Activated CD4-positive, alpha-beta memory T cell treated with anti-CD3 and anti-CD28 coated beads, Interleukin-2, amount 10 ng/mL, durations not matched to agents 7 days and 5 days (primary cell): ENCODE results near the gene PPP1R12C. TPM values are rescaled to one million over a fixed set of nuclear protein-coding genes. Genes with fewer than 3 reads are reported as not detected.

Experiments used
- CTCF ChIA-PET: fragments of 350-600 bp; sonication (Branson Sonifier 250); formaldehyde crosslinking; loops from one replicate; lab custom pipeline; 2021; ENCODE audit warnings: antibody characterized with exemption, inconsistent platforms; lab: Charles Lee
- POLR2A ChIA-PET: fragments of 350-600 bp; sonication (Branson Sonifier 250); formaldehyde crosslinking; loops from one replicate; lab custom pipeline; 2021; ENCODE audit warnings: antibody characterized with exemption; lab: Charles Lee
- DNase-seq: peaks from one replicate; pipeline ENCODE4 v3.0.0-alpha.2; 2020
- H3K27ac Mint-ChIP-seq: one replicate; pipeline ENCODE4 v1.8.0; 2021; ENCODE audit warnings: mild to moderate bottlenecking, mixed read lengths
- H3K27me3 Mint-ChIP-seq: one replicate; pipeline ENCODE4 v1.8.0; 2021; ENCODE audit warnings: mixed read lengths
- H3K36me3 Mint-ChIP-seq: one replicate; pipeline ENCODE4 v1.8.0; 2021; ENCODE audit warnings: low read depth, mixed read lengths
- H3K4me1 Mint-ChIP-seq: one replicate; pipeline ENCODE4 v1.8.0; 2021; ENCODE audit warnings: mixed read lengths
- H3K4me3 Mint-ChIP-seq: one replicate; pipeline ENCODE4 v1.8.0; 2021; ENCODE audit warnings: mild to moderate bottlenecking, mixed read lengths
- H3K9me3 Mint-ChIP-seq: one replicate; pipeline ENCODE4 v1.8.0; 2021; ENCODE audit warnings: mixed read lengths
- total RNA-seq, 2 experiments: library from RNA; stranded (reverse); gene quantifications; one replicate each; pipeline ENCODE4 v1.2.3, GENCODE V29; 2021

The PPP1R12C gene
- total RNA-seq, 2 experiments from 2014 or later = 132 to 134 TPM

DNA sequence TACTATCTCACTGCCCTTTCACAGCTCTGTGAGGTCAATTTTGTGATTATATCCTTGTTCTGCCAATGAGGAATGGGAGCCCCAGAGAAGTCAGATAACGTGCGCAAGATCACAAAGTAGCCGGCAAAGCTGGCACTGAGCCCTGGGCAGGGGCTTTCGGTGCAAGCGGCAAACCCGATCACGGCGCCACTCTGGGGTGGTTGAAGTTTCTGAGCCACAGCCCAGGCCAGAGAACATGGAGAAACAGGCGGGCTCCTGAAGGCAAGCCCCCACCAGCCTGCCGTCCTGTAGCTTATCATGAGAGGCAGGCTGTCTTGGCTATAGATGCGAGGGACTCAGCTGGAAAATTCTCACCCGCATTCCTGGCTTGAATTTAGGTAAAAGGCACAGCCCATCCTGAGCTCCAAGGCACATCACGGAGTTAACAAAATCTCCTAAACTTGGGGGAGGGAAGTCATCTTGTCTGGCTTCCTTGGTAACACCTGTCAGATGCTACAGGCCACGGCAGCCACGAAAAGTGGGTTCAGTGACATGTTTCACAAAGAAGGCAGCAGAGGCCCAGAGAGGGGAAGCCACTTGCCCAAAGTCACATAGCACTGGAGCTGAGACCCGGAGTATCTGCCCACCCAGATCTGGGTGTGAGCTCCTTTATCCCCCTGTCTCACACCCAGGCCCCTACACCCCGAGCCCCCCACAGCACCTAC, 19.1 kb upstream of the PPP1R12C start:
- H3K4me3 Mint-ChIP-seq = no peak overlapping the region
- ChIA-PET CTCF (interaction anchor here (0.5 to 1.9 kb wide), 5 partner anchors 24 to 1138 kb away, joined by 3 to 6 read pairs (median 4); no protein-coding TSS in a partner anchor), POLR2A (no interaction called here)
- DNase-seq = no peak
- H3K4me1 Mint-ChIP-seq = peaks cover 3% of the 10 kb centered on the region
- H3K9me3 Mint-ChIP-seq = no peaks in the 10 kb centered on the region
- no peak overlapping the region for H3K27ac Mint-ChIP-seq
- H3K36me3 Mint-ChIP-seq = no peaks in the 10 kb centered on the region
- H3K27me3 Mint-ChIP-seq = peaks cover 12% of the 10 kb centered on the region

DNA sequence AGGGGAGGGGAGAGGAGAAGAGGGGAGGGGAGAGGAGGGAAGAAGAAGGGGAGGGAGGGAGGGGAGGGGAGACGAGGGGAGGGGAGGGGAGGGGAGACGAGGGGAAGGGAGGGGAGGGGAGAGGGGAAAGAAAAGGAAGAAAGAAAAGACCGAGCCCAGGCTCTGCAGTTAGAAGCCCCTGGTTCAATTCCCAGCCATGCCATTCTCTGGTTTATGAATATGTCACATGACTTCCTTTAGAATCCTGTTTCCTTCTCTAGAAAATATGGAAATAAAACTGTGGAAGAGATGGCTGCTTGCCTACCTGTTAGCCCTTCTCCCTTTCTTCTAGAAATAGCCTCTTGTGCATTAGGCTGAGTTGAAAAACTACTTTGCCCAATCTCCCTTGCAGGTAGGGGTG, 17.3 kb upstream of the PPP1R12C start:
- POLR2A ChIA-PET = no interaction called here
- Mint-ChIP-seq H3K36me3 (no peaks in the 10 kb centered on the region), H3K27ac (no peak overlapping the region), H3K27me3 (peaks cover 20% of the 10 kb centered on the region), H3K4me1 (no peaks in the 10 kb centered on the region), H3K4me3 (no peak overlapping the region), H3K9me3 (no peaks in the 10 kb centered on the region)
- DNase-seq = no peak
- CTCF ChIA-PET = interaction anchor here (1.9 kb wide), 1 partner anchor 46 kb away, joined by 6 read pairs; no protein-coding TSS in a partner anchor

DNA sequence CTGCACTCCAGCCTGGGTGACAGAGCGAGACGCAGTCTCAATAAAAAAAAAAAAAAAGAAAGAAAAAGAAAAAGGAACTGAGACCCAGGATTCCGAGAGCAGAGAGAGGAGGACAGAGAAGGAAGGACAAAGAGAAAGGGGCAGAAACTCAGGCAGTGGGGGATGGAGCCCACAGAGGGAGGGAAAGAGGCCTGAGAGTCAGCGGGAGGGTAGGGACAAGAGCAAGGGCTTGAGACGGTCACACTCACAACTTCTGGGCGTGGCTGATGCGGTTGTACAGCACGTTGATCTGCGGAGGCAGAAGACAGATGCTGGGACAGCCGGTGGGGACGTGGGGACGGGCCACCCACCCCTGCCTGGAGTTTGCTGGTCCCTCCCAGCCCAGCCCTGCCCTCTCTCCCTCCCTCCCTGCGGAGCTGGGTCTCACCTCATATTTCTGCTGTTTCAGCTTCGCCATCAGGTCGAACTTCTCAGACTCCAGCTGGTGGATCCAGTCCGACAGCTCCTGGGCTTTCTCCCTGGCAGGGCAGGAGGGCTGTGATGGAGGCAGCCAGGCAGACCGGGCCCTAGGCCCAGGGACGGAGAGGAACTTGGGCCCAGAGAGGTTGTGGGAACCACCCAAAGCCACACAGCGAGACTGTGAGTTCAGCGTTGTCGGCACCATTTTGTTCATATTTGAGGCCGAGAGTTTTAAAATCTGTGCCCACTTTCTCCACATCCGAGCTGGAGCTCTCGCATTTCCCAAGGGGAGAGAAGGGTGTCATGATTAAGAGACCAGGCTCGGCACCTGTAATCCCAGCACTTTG, 16.4 kb upstream of the PPP1R12C start:
- no peaks in the 10 kb centered on the region for H3K4me1 Mint-ChIP-seq
- POLR2A ChIA-PET = no interaction called here
- H3K9me3 Mint-ChIP-seq = no peaks in the 10 kb centered on the region
- H3K36me3 Mint-ChIP-seq = no peaks in the 10 kb centered on the region
- DNase-seq = no peak
- CTCF ChIA-PET = interaction anchor here (0.9 kb wide), 1 partner anchor 46 kb away, joined by 3 read pairs; no protein-coding TSS in a partner anchor
- no peak overlapping the region for H3K27ac Mint-ChIP-seq
- peaks cover 20% of the 10 kb centered on the region for H3K27me3 Mint-ChIP-seq
- H3K4me3 Mint-ChIP-seq = no peak overlapping the region

DNA sequence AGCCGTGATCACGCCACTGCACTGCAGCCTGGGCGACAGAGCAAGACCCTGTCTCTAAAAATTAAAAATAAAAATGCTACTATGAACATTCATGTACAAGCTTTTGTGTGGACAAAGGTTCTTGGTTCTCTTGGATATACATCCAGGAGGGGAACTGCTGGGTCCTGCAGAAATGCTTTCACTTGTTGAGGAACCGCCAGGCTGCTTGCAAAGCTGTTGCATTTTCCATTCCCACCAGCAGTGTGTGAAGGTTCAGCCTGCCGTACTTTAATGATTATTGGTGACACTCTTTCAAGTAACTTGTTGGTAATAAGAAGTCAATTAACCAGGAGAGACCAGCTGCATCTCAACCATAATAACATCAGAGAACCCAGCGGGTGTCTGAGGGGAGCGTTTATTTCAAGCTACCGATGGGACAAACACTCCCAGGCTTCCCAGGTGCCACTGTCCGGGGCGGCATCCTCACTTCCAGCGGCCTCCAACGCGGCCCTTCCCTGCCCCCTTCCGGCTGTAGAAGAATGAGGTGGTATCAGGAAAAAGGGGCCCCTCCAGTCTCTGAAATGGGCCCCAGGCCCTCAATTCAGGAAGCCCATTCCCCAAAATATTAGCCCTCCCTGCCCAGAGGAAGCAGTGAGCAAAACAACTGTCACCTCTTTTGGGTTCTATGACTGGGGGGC, 15.2 kb upstream of the PPP1R12C start:
- H3K27ac Mint-ChIP-seq = no peak overlapping the region
- H3K36me3 Mint-ChIP-seq = no peaks in the 10 kb centered on the region
- CTCF ChIA-PET = interaction anchor here (0.6 to 1.3 kb wide), 6 partner anchors 9 to 454 kb away, joined by 3 to 4 read pairs (median 3); no protein-coding TSS in a partner anchor
- no peaks in the 10 kb centered on the region for H3K4me1 Mint-ChIP-seq
- no peak overlapping the region for H3K4me3 Mint-ChIP-seq
- DNase-seq = no peak
- no peaks in the 10 kb centered on the region for H3K9me3 Mint-ChIP-seq
- POLR2A ChIA-PET = no interaction called here
- H3K27me3 Mint-ChIP-seq = peaks cover 26% of the 10 kb centered on the region

DNA sequence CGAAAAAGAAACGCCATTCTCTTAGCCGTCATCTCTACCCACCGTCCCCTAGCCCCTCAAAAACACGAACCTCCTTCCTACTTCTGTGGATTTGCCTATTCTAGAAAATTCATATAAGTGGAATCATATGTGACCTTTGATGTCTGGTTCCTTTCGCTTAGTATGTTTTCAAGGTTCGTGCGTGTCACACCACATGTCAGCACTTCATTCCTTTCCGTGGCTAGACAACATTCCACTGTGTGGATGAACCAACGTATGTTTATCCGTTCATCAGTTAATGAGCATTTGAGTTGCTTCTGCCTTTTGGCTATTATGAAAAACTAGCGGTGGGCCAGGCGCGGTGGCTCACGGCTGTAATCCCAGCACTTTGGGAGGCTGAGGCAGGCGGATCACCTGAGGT, 14.0 kb upstream of the PPP1R12C start:
- Mint-ChIP-seq H3K4me1 (no peaks in the 10 kb centered on the region), H3K27me3 (peaks cover 35% of the 10 kb centered on the region), H3K36me3 (no peaks in the 10 kb centered on the region), H3K4me3 (no peak overlapping the region), H3K27ac (no peak overlapping the region), H3K9me3 (no peaks in the 10 kb centered on the region)
- ChIA-PET CTCF (interaction anchor here (0.6 kb wide), 1 partner anchor 1596 kb away, joined by 3 read pairs; no protein-coding TSS in a partner anchor), POLR2A (no interaction called here)
- no peak for DNase-seq

DNA sequence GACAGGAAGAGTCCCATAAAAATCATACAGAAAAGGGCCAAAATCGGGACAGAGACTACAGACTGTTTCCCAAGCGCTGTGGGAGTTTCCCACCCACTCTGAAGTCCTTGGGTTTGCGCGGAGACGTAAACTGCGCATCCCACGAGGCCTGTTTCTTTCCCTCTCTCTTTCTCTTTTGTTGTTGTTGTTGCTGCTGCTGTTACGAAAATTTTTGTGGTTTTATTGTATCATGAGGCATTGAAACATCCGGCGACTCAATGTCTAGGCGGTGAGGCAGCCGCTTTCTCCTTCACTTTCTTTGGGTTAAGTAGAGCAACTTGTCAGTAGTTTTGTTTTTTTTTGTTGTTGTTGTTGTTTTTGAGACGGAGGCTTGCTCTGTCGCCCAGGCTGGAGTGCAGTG, 1.6 kb upstream of the PPP1R12C start:
- Mint-ChIP-seq H3K4me1 (peaks cover 46% of the 10 kb centered on the region), H3K36me3 (peaks cover 11% of the 10 kb centered on the region), H3K27ac (peak overlapping the region; percentile 37), H3K9me3 (no peaks in the 10 kb centered on the region), H3K27me3 (peaks cover 21% of the 10 kb centered on the region), H3K4me3 (peak overlapping the region; percentile 91)
- POLR2A ChIA-PET = interaction anchor here (1.2 to 3.1 kb wide), 5 partner anchors 39 to 357 kb away, joined by 4 to 15 read pairs (median 8); partner anchors contain the start of genes RDH13, TMEM238 and ZNF628
- peak; percentile 40 for DNase-seq
- CTCF ChIA-PET = interaction anchor here (0.9 kb wide), 1 partner anchor 54 kb away, joined by 4 read pairs; no protein-coding TSS in a partner anchor

DNA sequence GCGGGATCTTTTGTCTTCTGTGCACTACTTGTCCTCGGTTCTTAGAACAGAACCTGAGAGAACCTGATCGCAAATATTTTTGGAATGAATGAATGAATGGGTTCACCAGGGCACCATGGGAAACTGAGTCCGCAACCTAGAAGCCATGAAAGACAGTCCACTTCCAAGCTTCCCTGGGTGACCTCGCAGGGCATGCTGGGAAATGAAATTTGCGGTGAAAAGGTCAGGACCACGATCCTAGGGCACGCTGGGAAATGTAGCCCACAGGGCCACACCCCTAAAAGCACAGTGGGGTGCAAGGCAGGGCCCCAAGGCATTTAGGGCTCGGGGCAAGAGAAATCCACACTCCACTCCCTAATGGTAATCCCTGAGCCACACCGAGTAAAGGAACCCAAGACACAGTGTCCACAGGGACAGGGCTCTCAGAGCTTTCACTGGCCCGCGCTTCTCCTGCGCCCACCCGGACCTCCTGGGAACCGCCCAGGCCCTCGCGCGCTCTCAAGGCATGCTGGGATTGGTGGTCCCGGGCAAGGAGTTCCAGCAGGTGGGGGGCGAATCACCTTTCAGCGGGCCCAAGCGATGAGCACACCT, 1.1 kb upstream of the PPP1R12C start:
- POLR2A ChIA-PET = interaction anchor here (0.9 to 3.1 kb wide), 11 partner anchors 12 to 369 kb away, joined by 3 to 15 read pairs (median 5); partner anchors contain the start of genes HSPBP1, RDH13, SSC5D and TMEM238
- Mint-ChIP-seq H3K27me3 (peaks cover 15% of the 10 kb centered on the region), H3K4me1 (peaks cover 46% of the 10 kb centered on the region), H3K27ac (peak overlapping the region; percentile 83), H3K4me3 (peak overlapping the region; percentile 91), H3K36me3 (peaks cover 11% of the 10 kb centered on the region), H3K9me3 (no peaks in the 10 kb centered on the region)
- peak; percentile 51 for DNase-seq
- CTCF ChIA-PET = interaction anchor here (0.9 to 2.0 kb wide), 4 partner anchors 53 to 349 kb away, joined by 3 to 5 read pairs (median 4); partner anchors contain the start of gene KMT5C

DNA sequence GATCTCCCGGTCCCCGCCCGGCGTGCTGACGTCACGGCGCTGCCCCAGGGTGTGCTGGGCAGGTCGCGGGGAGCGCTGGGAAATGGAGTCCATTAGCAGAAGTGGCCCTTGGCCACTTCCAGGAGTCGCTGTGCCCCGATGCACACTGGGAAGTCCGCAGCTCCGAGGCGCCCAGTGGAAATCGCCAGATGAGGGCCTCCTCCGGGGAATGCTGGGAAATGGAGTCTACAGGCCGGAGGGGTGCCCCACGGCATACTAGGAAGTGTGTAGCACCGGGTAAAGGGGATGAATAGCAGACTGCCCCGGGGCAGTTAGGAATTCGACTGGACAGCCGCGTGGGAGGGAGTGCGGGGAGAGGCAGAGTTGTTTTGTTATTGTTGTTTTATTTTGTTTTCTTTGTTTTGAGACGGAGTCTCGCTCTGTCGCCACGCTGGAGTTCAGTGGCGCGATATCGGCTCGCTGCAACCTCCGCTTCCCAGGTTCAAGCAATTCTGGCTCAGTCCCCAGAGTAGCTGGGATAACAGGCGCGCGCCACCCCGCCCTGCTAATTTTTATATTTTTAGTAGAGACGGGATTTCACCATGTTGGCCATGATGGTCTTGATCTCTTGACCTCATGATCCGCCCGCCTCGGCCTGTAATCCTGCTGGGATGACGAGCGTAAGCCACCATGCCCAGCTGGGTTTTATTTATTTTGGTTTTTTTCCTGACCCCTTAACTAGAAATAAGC, 390 bp upstream of the PPP1R12C start:
- ChIA-PET POLR2A (interaction anchor here (0.5 to 3.1 kb wide), 19 partner anchors 9 to 488 kb away, joined by 3 to 15 read pairs (median 4); partner anchors contain the start of genes HSPBP1, RDH13, SSC5D and TMEM238), CTCF (interaction anchor here (0.5 to 2.0 kb wide), 8 partner anchors 12 to 536 kb away, joined by 3 to 5 read pairs (median 4); partner anchors contain the start of gene KMT5C)

DNA sequence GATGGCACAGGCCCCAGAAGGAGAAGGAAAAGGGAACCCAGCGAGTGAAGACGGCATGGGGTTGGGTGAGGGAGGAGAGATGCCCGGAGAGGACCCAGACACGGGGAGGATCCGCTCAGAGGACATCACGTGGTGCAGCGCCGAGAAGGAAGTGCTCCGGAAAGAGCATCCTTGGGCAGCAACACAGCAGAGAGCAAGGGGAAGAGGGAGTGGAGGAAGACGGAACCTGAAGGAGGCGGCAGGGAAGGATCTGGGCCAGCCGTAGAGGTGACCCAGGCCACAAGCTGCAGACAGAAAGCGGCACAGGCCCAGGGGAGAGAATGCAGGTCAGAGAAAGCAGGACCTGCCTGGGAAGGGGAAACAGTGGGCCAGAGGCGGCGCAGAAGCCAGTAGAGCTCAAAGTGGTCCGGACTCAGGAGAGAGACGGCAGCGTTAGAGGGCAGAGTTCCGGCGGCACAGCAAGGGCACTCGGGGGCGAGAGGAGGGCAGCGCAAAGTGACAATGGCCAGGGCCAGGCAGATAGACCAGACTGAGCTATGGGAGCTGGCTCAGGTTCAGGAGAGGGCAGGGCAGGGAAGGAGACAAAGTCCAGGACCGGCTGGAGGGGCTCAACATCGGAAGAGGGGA, 1.1 kb downstream of the PPP1R12C start:
- ChIA-PET CTCF (interaction anchor here (0.6 to 2.0 kb wide), 4 partner anchors 10 to 223 kb away, joined by 3 to 5 read pairs (median 4); partner anchors contain the start of gene KMT5C), POLR2A (interaction anchor here (1.1 to 3.1 kb wide), 9 partner anchors 27 to 489 kb away, joined by 3 to 15 read pairs (median 7); partner anchors contain the start of genes RDH13, UBE2S and ZNF865)
- Mint-ChIP-seq H3K9me3 (no peaks in the 10 kb centered on the region), H3K4me3 (peak overlapping the region; percentile 93), H3K36me3 (peaks cover 11% of the 10 kb centered on the region), H3K27me3 (peaks cover 6% of the 10 kb centered on the region), H3K4me1 (peaks cover 46% of the 10 kb centered on the region), H3K27ac (peak overlapping the region; percentile 91)
- DNase-seq = peak; percentile 68

More for the DNA sequence above, 390 bp upstream of the PPP1R12C start:
- Mint-ChIP-seq H3K9me3 (no peaks in the 10 kb centered on the region), H3K4me3 (peak overlapping the region; percentile 91), H3K36me3 (peaks cover 11% of the 10 kb centered on the region), H3K27ac (peak overlapping the region; percentile 83), H3K27me3 (peaks cover 9% of the 10 kb centered on the region), H3K4me1 (peaks cover 46% of the 10 kb centered on the region)
- DNase-seq = peak; percentile 98

DNA sequence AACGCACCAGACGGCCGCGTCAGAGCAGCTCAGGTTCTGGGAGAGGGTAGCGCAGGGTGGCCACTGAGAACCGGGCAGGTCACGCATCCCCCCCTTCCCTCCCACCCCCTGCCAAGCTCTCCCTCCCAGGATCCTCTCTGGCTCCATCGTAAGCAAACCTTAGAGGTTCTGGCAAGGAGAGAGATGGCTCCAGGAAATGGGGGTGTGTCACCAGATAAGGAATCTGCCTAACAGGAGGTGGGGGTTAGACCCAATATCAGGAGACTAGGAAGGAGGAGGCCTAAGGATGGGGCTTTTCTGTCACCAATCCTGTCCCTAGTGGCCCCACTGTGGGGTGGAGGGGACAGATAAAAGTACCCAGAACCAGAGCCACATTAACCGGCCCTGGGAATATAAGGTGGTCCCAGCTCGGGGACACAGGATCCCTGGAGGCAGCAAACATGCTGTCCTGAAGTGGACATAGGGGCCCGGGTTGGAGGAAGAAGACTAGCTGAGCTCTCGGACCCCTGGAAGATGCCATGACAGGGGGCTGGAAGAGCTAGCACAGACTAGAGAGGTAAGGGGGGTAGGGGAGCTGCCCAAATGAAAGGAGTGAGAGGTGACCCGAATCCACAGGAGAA, 1.9 kb downstream of the PPP1R12C start:
- POLR2A ChIA-PET = interaction anchor here (2.0 to 2.1 kb wide), 2 partner anchors 26 to 28 kb away, joined by 6 to 8 read pairs; no protein-coding TSS in a partner anchor
- peaks cover 13% of the 10 kb centered on the region for H3K36me3 Mint-ChIP-seq
- DNase-seq = no peak
- peaks cover 4% of the 10 kb centered on the region for H3K27me3 Mint-ChIP-seq
- peak overlapping the region; percentile 93 for H3K4me3 Mint-ChIP-seq
- H3K9me3 Mint-ChIP-seq = no peaks in the 10 kb centered on the region
- peak overlapping the region; percentile 91 for H3K27ac Mint-ChIP-seq
- CTCF ChIA-PET = no interaction called here
- peaks cover 46% of the 10 kb centered on the region for H3K4me1 Mint-ChIP-seq
